D341Med (cell line): Measurements from ENCODE around the gene LDB3.

ENCODE experiments used
- DNase-seq: peaks from one replicate; pipeline ENCODE4 v3.0.0; 2012; ENCODE audit warnings: low spot score

LDB3 gene

GRCh38 chr10:86664341-86665217, 3.7 kb upstream of the LDB3 start:
- DNase-seq = no peak

- DNase-seq = no peak
Observed at GRCh38 chr10:86665218-86665607, 3.1 kb upstream of the LDB3 start.

- no peak for DNase-seq
Observed at GRCh38 chr10:86665868-86666267, 2.4 kb upstream of the LDB3 start.

GRCh38 chr10:86666538-86666937, 1.8 kb upstream of the LDB3 start:
- DNase-seq = peak; percentile 60

- DNase-seq = no peak
Observed at GRCh38 chr10:86667421-86668181, 710 bp upstream of the LDB3 start.

GRCh38 chr10:86670290-86670811, 2.0 kb downstream of the LDB3 start:
- no peak for DNase-seq

GRCh38 chr10:86670876-86671275, 2.6 kb downstream of the LDB3 start:
- no peak for DNase-seq

- DNase-seq = no peak
Observed at GRCh38 chr10:86671419-86671818, 3.1 kb downstream of the LDB3 start.

- no peak for DNase-seq
Observed at GRCh38 chr10:86671985-86672710, 3.8 kb downstream of the LDB3 start.

GRCh38 chr10:86673216-86673826, 5.0 kb downstream of the LDB3 start:
- DNase-seq = peak; percentile 58

- DNase-seq = peak; percentile 86
Observed at GRCh38 chr10:86673827-86674581, 5.7 kb downstream of the LDB3 start.

- no peak for DNase-seq
Observed at GRCh38 chr10:86674912-86675311, 6.6 kb downstream of the LDB3 start.

GRCh38 chr10:86677374-86677773, 9.1 kb downstream of the LDB3 start:
- no peak for DNase-seq

GRCh38 chr10:86678999-86679792, 10.9 kb downstream of the LDB3 start:
- no peak for DNase-seq

- DNase-seq = no peak
Observed at GRCh38 chr10:86681047-86681446, 12.7 kb downstream of the LDB3 start.

GRCh38 chr10:86681722-86682386, 13.5 kb downstream of the LDB3 start:
- DNase-seq = no peak

GRCh38 chr10:86682675-86683074, 14.4 kb downstream of the LDB3 start:
- DNase-seq = no peak

GRCh38 chr10:86684331-86685097, 16.2 kb downstream of the LDB3 start:
- peak; percentile 61 for DNase-seq

GRCh38 chr10:86685416-86685815, 17.1 kb downstream of the LDB3 start:
- no peak for DNase-seq
